Thyroid gland (tissue), 4 donors: ENCODE results near the gene GOPC.

Experiments used
- POLR2A ChIP-seq, 2 donors: fragments of 450-650 bp; IDR thresholded peaks; one replicate each; pipeline ENCODE4 v1.6.1; 2017; ENCODE audit warnings: antibody characterized with exemption in 2 of 2, mild to moderate bottlenecking in 2 of 2, moderate library complexity in 1 of 2
- TF ChIP-seq, protein P1 (sequence below), 6 experiments: fragments of 200-600 bp in 3 of 6; fragments of 450-650 bp in 3 of 6; sonication (generic) in 3 of 6; IDR thresholded peaks; one replicate each; pipeline ENCODE4 v1.5.1; 2016 to 2019; ENCODE audit warnings: antibody characterized with exemption in 6 of 6, mild to moderate bottlenecking in 2 of 6, inconsistent platforms in 1 of 6, moderate library complexity in 1 of 6

DNA sequence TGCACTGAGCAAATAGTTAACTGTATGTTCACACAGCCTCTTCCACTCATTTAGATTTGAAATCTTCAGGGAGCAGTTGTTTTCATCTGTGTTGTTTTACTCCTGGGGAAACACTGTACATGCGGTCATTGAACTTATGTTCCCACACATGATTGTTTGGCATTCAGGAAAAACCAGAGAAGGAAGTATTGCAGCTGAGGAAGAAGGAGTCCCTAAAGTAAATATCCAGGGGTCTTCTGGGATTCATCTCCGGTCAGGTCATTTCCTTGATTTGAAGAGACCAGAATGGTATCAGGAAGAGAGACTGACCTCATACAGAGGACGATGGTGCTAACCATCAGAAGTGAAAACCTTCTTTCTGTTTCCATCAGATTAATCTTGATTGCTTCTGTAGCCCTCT is 67.3 kb downstream of the GOPC start:
- TF ChIP-seq, protein P1, sequence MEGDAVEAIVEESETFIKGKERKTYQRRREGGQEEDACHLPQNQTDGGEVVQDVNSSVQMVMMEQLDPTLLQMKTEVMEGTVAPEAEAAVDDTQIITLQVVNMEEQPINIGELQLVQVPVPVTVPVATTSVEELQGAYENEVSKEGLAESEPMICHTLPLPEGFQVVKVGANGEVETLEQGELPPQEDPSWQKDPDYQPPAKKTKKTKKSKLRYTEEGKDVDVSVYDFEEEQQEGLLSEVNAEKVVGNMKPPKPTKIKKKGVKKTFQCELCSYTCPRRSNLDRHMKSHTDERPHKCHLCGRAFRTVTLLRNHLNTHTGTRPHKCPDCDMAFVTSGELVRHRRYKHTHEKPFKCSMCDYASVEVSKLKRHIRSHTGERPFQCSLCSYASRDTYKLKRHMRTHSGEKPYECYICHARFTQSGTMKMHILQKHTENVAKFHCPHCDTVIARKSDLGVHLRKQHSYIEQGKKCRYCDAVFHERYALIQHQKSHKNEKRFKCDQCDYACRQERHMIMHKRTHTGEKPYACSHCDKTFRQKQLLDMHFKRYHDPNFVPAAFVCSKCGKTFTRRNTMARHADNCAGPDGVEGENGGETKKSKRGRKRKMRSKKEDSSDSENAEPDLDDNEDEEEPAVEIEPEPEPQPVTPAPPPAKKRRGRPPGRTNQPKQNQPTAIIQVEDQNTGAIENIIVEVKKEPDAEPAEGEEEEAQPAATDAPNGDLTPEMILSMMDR (IDR thresholded peaks at IDR 0.05), result no peak
- TF ChIP-seq POLR2A (IDR thresholded peaks at IDR 0.05), result no peak
